PC-9 (cell line): ENCODE measurements around the gene EP400.

ENCODE experiments used
- CTCF ChIP-seq: fragments of 200-600 bp; sonication (generic); conservative IDR thresholded peaks from 2 replicates; pipeline ENCODE4 v1.6.1; 2017; ENCODE audit warnings: mixed run types, antibody characterized with exemption, mild to moderate bottlenecking, moderate library complexity
- EZH2 ChIP-seq: fragments of 200-600 bp; sonication (generic); IDR thresholded peaks from 2 replicates; pipeline ENCODE4 v1.8.0; 2017; ENCODE audit warnings: antibody characterized with exemption, low read depth

DNA sequence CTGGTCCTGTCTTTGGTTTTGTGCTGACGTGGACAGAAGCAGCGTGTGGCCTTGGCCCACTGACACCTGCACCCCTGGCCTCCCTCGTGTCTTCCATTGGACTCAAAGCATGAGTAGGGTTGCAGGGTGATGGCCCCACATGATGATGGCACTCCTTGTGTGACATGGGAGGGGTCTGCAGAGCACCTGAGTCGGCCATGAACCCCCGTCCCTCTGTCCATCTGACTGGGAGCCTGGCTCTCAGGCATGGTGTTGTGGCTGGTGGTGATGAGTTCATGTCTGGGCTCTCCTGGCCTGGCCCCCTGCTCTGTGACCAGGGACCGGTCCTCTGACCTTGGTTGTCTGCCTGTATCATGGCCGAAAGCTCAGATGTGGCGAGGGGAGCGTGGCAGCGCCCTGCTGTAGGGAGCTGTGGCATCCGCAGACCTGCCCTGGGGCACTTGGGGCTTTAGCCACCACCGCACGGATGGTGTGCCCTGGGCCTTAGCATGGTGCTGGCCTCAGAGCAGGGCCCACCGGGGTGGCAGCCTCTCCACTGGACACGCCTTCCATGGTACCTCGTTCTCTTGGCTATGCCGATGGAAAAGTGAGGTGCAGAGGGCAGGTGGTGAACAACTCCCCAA lies 38.6 kb upstream of the EP400 start:
- TF ChIP-seq CTCF (no peak), EZH2 (no peak)
